Chondrocyte (in vitro differentiated cells): Measurements from ENCODE around the gene ECE1. TPM values are rescaled to one million over a fixed set of nuclear protein-coding genes. Genes with fewer than 3 reads are reported as not detected.
A peak's percentile ranks its signal among the peaks of the same experiment; 100 is the strongest.
"Not testable (repeated sequence)": the region's sequence is repeated elsewhere in the genome, so short reads cannot be mapped to it uniquely, and the experiment has no call there.

Experiments used
- DNase-seq: peaks from one replicate; pipeline ENCODE4 v3.0.0; 2021; ENCODE audit warnings: mixed read lengths, low spot score
- H3K27ac Mint-ChIP-seq: one replicate; pipeline ENCODE4 v1.8.0; 2021; ENCODE audit warnings: mild to moderate bottlenecking, moderate library complexity, mixed read lengths; ENCODE audit not compliant: unreplicated experiment
- H3K27me3 Mint-ChIP-seq: 2 replicates; pipeline ENCODE4 v1.8.0; 2021; ENCODE audit warnings: low read depth, mixed read lengths
- H3K36me3 Mint-ChIP-seq: 2 replicates; pipeline ENCODE4 v1.8.0; 2021; ENCODE audit warnings: low read depth, mixed read lengths
- H3K4me1 Mint-ChIP-seq: 2 replicates; pipeline ENCODE4 v1.8.0; 2021; ENCODE audit warnings: low read depth, mild to moderate bottlenecking, mixed read lengths
- H3K4me3 Mint-ChIP-seq: one replicate; pipeline ENCODE4 v1.8.0; 2021; ENCODE audit warnings: mild to moderate bottlenecking, moderate library complexity, mixed read lengths; ENCODE audit not compliant: unreplicated experiment
- H3K9me3 Mint-ChIP-seq: 2 replicates; pipeline ENCODE4 v1.8.0; 2021; ENCODE audit warnings: low read depth, mixed read lengths
- total RNA-seq: library from RNA; stranded (reverse); gene quantifications from 3 replicates; pipeline ENCODE4 v1.2.1, GENCODE V29; 2021
- TF ChIP-seq, protein P1 (sequence below): fragments of 200-600 bp; sonication (generic); IDR thresholded peaks from 2 replicates; pipeline ENCODE4 v1.5.0; 2021; ENCODE audit warnings: antibody characterized with exemption, mild to moderate bottlenecking, moderate library complexity

The ECE1 gene
- total RNA-seq, 1 donor from 2014 or later: 98.5 TPM

DNA sequence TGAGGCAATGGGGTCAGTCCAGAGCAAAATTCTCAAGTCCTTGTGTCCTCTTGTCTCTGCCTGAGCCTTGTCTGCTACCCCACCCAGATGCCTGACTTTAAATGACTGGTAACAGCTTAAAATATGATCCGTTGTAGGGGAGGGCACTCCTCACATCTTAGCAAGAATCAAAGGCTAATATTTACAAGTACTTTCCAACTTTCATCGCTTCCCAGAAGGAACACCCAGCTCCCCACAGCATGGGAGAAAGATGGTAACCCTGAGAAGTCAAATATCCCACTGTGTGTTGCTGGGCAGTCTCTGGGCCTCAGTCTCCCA, 5.2 kb downstream of the ECE1 start:
- Mint-ChIP-seq H3K9me3 (no peaks in the 10 kb centered on the region), H3K27ac (no peak overlapping the region), H3K4me1 (peaks cover 35% of the 10 kb centered on the region), H3K27me3 (no peaks in the 10 kb centered on the region), H3K36me3 (peaks cover 4% of the 10 kb centered on the region), H3K4me3 (no peak overlapping the region)
- no peak for DNase-seq
- TF ChIP-seq, protein P1, sequence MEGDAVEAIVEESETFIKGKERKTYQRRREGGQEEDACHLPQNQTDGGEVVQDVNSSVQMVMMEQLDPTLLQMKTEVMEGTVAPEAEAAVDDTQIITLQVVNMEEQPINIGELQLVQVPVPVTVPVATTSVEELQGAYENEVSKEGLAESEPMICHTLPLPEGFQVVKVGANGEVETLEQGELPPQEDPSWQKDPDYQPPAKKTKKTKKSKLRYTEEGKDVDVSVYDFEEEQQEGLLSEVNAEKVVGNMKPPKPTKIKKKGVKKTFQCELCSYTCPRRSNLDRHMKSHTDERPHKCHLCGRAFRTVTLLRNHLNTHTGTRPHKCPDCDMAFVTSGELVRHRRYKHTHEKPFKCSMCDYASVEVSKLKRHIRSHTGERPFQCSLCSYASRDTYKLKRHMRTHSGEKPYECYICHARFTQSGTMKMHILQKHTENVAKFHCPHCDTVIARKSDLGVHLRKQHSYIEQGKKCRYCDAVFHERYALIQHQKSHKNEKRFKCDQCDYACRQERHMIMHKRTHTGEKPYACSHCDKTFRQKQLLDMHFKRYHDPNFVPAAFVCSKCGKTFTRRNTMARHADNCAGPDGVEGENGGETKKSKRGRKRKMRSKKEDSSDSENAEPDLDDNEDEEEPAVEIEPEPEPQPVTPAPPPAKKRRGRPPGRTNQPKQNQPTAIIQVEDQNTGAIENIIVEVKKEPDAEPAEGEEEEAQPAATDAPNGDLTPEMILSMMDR: no peak

DNA sequence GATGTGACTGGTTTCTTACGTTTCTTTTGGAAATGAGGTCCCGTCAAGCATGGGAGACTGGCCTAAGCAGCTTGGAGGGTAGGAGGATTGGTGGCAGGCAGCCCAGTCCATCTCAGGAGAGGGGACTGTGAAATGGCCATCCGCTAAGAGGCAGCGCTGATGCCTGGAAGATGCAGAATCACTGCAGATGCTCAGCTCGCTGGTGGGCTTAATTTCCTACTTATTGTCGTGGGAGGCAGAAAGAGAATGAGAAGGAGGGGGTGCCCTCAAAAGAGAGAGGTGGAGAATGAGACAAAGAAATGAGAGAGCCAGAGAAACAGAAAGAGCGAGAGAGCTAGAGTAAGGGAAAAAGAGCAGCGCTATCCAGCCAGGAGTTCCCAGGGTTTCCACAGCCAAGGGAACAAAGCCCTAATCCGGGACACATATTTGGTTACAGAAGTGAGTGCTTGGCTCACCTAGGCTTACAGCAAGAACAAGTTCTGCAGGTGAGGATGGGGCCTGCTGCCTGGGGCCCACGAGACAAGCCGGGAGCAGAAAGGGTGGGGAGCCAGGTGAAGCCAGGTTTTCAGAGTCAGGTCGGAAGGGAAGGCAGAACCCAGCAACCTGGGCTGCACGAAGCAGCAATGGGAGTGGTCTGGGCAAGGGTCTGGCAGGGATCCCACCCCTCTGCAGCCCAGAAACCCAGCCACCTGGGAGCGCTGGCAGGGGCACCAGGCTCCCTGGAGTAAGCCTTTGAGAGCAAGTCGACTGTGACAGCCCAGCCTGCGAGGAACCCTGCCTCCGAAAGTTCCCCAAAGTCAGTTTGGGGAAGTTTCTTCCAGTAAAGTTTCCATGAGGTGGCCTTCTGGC, 5.8 kb downstream of the ECE1 start:
- Mint-ChIP-seq H3K36me3 (peaks cover 4% of the 10 kb centered on the region), H3K27ac (no peak overlapping the region), H3K4me3 (no peak overlapping the region), H3K4me1 (peaks cover 38% of the 10 kb centered on the region), H3K27me3 (no peaks in the 10 kb centered on the region), H3K9me3 (no peaks in the 10 kb centered on the region)
- TF ChIP-seq, protein P1: no peak
- DNase-seq: no peak

DNA sequence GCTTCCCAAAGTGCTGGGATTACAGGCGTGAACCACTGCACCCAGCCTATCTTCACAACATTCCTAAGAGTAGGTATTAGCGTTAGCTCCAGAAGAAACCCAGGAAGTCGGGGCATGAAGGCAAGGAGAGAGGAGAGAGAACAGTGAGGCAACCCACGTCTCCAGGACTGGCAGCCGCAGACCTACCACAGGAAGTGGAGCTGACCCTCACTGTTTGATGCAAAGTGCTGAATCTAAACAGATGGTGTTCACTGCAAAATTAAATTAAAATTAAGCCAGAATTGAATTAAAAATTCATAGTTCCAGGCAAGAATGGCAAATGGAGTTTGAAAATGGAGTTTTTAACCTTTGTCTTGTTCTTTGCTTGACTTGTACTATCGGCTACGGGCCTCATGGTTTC, 6.7 kb downstream of the ECE1 start:
- no peak overlapping the region for H3K27ac Mint-ChIP-seq

DNA sequence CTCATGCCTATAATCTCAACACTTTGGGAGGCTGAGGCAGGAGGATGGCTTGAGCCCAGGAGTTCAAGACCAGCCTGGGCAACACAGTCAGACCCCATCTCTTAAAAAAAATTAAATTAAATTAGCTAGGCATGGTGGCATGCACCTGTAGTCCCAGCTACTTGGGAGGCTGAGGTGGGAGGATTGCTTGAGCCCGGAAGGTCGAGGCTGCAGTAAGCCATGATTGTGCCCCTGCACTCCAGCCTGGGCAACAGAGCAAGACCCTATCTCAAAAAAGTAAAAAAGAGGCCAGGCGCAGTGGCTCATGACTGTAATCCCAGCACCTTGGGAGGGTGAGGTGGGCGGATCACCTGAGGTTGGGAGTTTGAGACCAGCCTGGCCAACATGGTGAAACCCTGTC, 8.2 kb downstream of the ECE1 start:
- H3K27ac Mint-ChIP-seq, H3K36me3 Mint-ChIP-seq, H3K4me3 Mint-ChIP-seq, H3K27me3 Mint-ChIP-seq, DNase-seq, H3K9me3 Mint-ChIP-seq: not testable (repeated sequence)
- H3K4me1 Mint-ChIP-seq: peaks cover 49% of the 10 kb centered on the region

More for the DNA sequence above, 6.7 kb downstream of the ECE1 start:
- TF ChIP-seq, protein P1: no peak
- no peak for DNase-seq
- no peaks in the 10 kb centered on the region for H3K9me3 Mint-ChIP-seq
- H3K4me3 Mint-ChIP-seq: no peak overlapping the region
- no peaks in the 10 kb centered on the region for H3K27me3 Mint-ChIP-seq
- H3K36me3 Mint-ChIP-seq: peaks cover 4% of the 10 kb centered on the region
- H3K4me1 Mint-ChIP-seq: peaks cover 40% of the 10 kb centered on the region

DNA sequence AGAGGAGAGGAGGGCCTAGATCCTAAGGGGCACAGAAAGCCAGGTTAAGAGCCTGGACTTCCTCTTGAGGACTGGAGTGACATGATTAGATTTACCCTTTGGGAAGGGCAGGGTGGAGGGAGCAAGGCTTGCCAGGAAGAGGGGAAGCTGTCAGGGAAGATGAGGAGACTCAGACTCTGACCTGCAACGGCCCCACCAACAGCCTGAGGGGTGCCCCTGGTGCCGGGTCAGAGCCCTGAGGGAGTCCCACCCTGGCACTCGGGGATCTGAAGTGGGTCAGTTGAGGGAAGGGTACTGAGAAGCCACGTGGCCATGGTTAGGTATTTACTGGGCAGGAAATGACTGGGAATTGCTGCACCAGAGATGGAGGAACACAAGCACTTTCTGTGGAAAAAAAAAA, 9.8 kb downstream of the ECE1 start:
- peaks cover 4% of the 10 kb centered on the region for H3K36me3 Mint-ChIP-seq
- no peaks in the 10 kb centered on the region for H3K9me3 Mint-ChIP-seq
- peaks cover 52% of the 10 kb centered on the region for H3K4me1 Mint-ChIP-seq
- peak overlapping the region; percentile 87 for H3K27ac Mint-ChIP-seq
- DNase-seq: no peak
- no peak overlapping the region for H3K4me3 Mint-ChIP-seq
- TF ChIP-seq, protein P1: no peak
- H3K27me3 Mint-ChIP-seq: no peaks in the 10 kb centered on the region

DNA sequence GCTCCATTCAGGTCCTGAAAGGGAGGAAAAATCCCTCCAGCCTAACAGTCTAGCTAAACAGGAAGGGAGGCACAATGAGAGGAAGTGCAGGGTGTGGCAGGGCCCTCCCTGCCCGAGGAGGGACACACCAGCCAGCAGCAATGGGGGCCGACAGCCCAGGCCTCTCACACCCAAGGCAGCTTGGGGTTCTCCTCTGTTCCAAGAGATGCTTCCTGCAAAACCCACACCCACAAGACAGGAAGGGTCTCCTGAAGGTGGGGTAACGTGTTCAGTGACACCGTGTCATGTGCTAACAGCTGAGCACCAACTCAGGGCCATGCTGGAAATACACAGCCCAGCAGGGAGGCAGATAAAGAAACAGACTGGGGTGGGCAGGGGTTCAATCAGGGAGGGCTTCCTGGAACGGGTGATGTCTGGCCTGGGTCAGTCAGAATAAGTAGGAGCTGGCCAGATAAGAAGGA, 10.2 kb downstream of the ECE1 start:
- Mint-ChIP-seq H3K27ac (peak overlapping the region; percentile 87), H3K9me3 (no peaks in the 10 kb centered on the region)
- DNase-seq: no peak

More for the DNA sequence above, 10.2 kb downstream of the ECE1 start:
- no peak overlapping the region for H3K4me3 Mint-ChIP-seq
- H3K36me3 Mint-ChIP-seq: peaks cover 4% of the 10 kb centered on the region
- TF ChIP-seq, protein P1: no peak
- peaks cover 50% of the 10 kb centered on the region for H3K4me1 Mint-ChIP-seq
- H3K27me3 Mint-ChIP-seq: no peaks in the 10 kb centered on the region
